B cell (primary cell): ENCODE data around the gene HNRNPF.

Experiments used
- CTCF ChIP-seq: fragments of 200-600 bp; IDR thresholded peaks from one replicate; pipeline ENCODE4 v1.8.0; 2022; ENCODE audit warnings: antibody characterized with exemption, mild to moderate bottlenecking
- EZH2 ChIP-seq: IDR thresholded peaks from 2 replicates; pipeline ENCODE4 v1.6.1; 2012; ENCODE audit warnings: borderline replicate concordance, low read depth, mild to moderate bottlenecking, moderate library complexity, low read length; ENCODE audit not compliant: insufficient read depth, poor library complexity, severe bottlenecking

- TF ChIP-seq CTCF (no peak), EZH2 (no peak)
Measured at GRCh38 chr10:43417950-43418768, 9.2 kb upstream of the HNRNPF start.
